HepG2 (cell line): ENCODE data around the gene ESPNL. TPM values are rescaled to one million over a fixed set of nuclear protein-coding genes. Genes with fewer than 3 reads are reported as not detected.

Experiments
- AHR ChIP-seq: IDR thresholded peaks from 2 replicates; pipeline ENCODE4 v1.6.1; 2018; ENCODE audit warnings: missing genetic modification reagents, missing compliant biosample characterization
- CREM ChIP-seq, 2 experiments: sonication (generic) in 1 of 2; formaldehyde crosslinking in 1 of 2; IDR thresholded peaks; 2 replicates each; pipeline versions ENCODE4 v1.4.0 to v1.6.1; 2016 to 2020; ENCODE audit warnings: antibody characterized with exemption in 1 of 2, mild to moderate bottlenecking in 1 of 2, missing genetic modification reagents in 1 of 2
- EHMT2 ChIP-seq: fragments of 200-600 bp; sonication (generic); IDR thresholded peaks from 2 replicates; pipeline ENCODE4 v1.7.0; 2017; ENCODE audit warnings: antibody characterized with exemption, low read depth, low read length, borderline replicate concordance
- FOXA3 ChIP-seq: IDR thresholded peaks from 2 replicates; pipeline ENCODE4 v1.6.1; 2016; ENCODE audit warnings: missing genetic modification reagents, missing compliant biosample characterization
- HNRNPH1 ChIP-seq: fragments of 200-400 bp; formaldehyde crosslinking; optimal IDR thresholded peaks from 2 replicates; pipeline ENCODE3; 2017; ENCODE audit warnings: mild to moderate bottlenecking, low read depth, low read length
- KAT7 ChIP-seq: IDR thresholded peaks from 2 replicates; pipeline ENCODE4 v1.6.1; 2018; ENCODE audit warnings: borderline replicate concordance, missing compliant biosample characterization
- MIXL1 ChIP-seq: IDR thresholded peaks from 2 replicates; pipeline ENCODE4 v1.6.1; 2016
- NFE2L2 ChIP-seq: fragments of 150-350 bp; IDR thresholded peaks from 2 replicates; pipeline ENCODE4 v1.6.1; 2014; ENCODE audit warnings: low read length
- SAFB2 ChIP-seq: sonication (generic); formaldehyde crosslinking; IDR thresholded peaks from 2 replicates; pipeline ENCODE4 v1.5.1; 2020; ENCODE audit warnings: missing genetic modification reagents, low read depth, mild to moderate bottlenecking, borderline replicate concordance
- SNAPC4 ChIP-seq: sonication (generic); formaldehyde crosslinking; IDR thresholded peaks from 2 replicates; pipeline ENCODE4 v1.4.0; 2020; ENCODE audit warnings: mild to moderate bottlenecking, missing genetic modification reagents
- SRF ChIP-seq: IDR thresholded peaks from 2 replicates; pipeline ENCODE4 v1.6.1; 2011; ENCODE audit warnings: mild to moderate bottlenecking, low read depth, low read length, moderate library complexity
- TAF1 ChIP-seq: sonication (generic); formaldehyde crosslinking; IDR thresholded peaks from 2 replicates; pipeline ENCODE4 v1.4.0; 2020; ENCODE audit warnings: missing genetic modification reagents
- THAP7 ChIP-seq: sonication (generic); formaldehyde crosslinking; IDR thresholded peaks from 2 replicates; pipeline ENCODE4 v1.8.1; 2023; ENCODE audit warnings: mild to moderate bottlenecking, missing genetic modification reagents
- TP53 ChIP-seq: sonication (generic); formaldehyde crosslinking; conservative IDR thresholded peaks from 2 replicates; pipeline ENCODE4 v1.4.0; 2020; ENCODE audit warnings: missing genetic modification reagents
- TRAFD1 ChIP-seq: sonication (generic); formaldehyde crosslinking; IDR thresholded peaks from 2 replicates; pipeline ENCODE4 v1.5.1; 2020; ENCODE audit warnings: missing genetic modification reagents, mild to moderate bottlenecking, borderline replicate concordance
- ZFP37 ChIP-seq: sonication (generic); formaldehyde crosslinking; IDR thresholded peaks from 2 replicates; pipeline ENCODE4 v1.4.0; 2020; ENCODE audit warnings: missing genetic modification reagents, borderline replicate concordance
- ZMYM4 ChIP-seq: sonication (generic); formaldehyde crosslinking; IDR thresholded peaks from 2 replicates; pipeline ENCODE4 v1.8.1; 2023; ENCODE audit warnings: mild to moderate bottlenecking, missing genetic modification reagents
- ZNF326 ChIP-seq: sonication (generic); formaldehyde crosslinking; IDR thresholded peaks from 2 replicates; pipeline ENCODE4 v1.4.0; 2020; ENCODE audit warnings: missing genetic modification reagents, borderline replicate concordance
- ZNF572 ChIP-seq: sonication (generic); formaldehyde crosslinking; IDR thresholded peaks from 2 replicates; pipeline ENCODE4 v1.5.1; 2020; ENCODE audit warnings: mild to moderate bottlenecking, missing genetic modification reagents
- ZNF660 ChIP-seq: sonication (generic); formaldehyde crosslinking; IDR thresholded peaks from 2 replicates; pipeline ENCODE4 v1.5.1; 2020; ENCODE audit warnings: mild to moderate bottlenecking, low read depth, missing genetic modification reagents, borderline replicate concordance
- ZNF773 ChIP-seq: sonication (generic); formaldehyde crosslinking; IDR thresholded peaks from 2 replicates; pipeline ENCODE4 v1.4.0; 2020; ENCODE audit warnings: missing genetic modification reagents, borderline replicate concordance
- ZNF776 ChIP-seq: sonication (generic); formaldehyde crosslinking; IDR thresholded peaks from 2 replicates; pipeline ENCODE4 v1.4.0; 2020; ENCODE audit warnings: mild to moderate bottlenecking, missing genetic modification reagents
- ZNF792 ChIP-seq: IDR thresholded peaks from 2 replicates; pipeline ENCODE4 v1.6.1; 2016
- ZSCAN25 ChIP-seq: sonication (generic); formaldehyde crosslinking; IDR thresholded peaks from 2 replicates; pipeline ENCODE4 v1.8.0; 2022; ENCODE audit warnings: mild to moderate bottlenecking, missing genetic modification reagents
- polyA plus RNA-seq, 8 experiments: library from polyadenylated mRNA; depleted of rRNA in 3 of 8; stranded (reverse) in 7 of 8; unstranded in 1 of 8; fragments of >200 nt; fragmentation: Illumina TruSeq in 4 of 8; extraction: Trizol in 4 of 8; gene quantifications; 2 replicates each; pipeline versions ENCODE4 v1.2.1 to v1.2.3, GENCODE V29; 2011 to 2016; ENCODE audit warnings: low read depth in 4 of 8, missing spikeins in 1 of 8, mixed read lengths in 1 of 8; ENCODE audit not compliant: insufficient read depth in 1 of 8
- total RNA-seq, 5 experiments: library from RNA; depleted of rRNA; stranded (reverse); fragments of >200 nt; fragmentation: Illumina TruSeq; extraction: Trizol; gene quantifications; 2 replicates each; pipeline ENCODE4 v1.2.3, GENCODE V29; 2016; ENCODE audit warnings: low read depth in 1 of 5

ESPNL gene
- total and polyA plus RNA-seq, 2 of the 13 experiments (the other 11 are each of a cell fraction or from before 2014, with no cell fraction given), result 0.45 to 0.80 TPM

- TF ChIP-seq SRF (peak; percentile 78), ZNF773 (CRISPR knock-in tag) (no peak), HNRNPH1 (no peak), MIXL1 (CRISPR knock-in tag) (peak; percentile 94), SNAPC4 (peak; percentile 79; the same call in 1 of the 2 replicates), AHR (CRISPR knock-in tag) (no peak), ZSCAN25 (no peak), ZNF792 (CRISPR knock-in tag) (peak; percentile 97), ZFP37 (CRISPR knock-in tag) (no peak), THAP7 (no peak), SAFB2 (CRISPR knock-in tag) (no peak; the same call in 1 of the 2 replicates), TP53 (CRISPR knock-in tag) (no peak), TAF1 (no peak), ZNF572 (CRISPR knock-in tag) (no peak), CREM (IDR thresholded peaks at IDR 0.05) (peak; percentile 77), CREM (CRISPR knock-in tag; IDR thresholded peaks at IDR 0.05) (no peak), KAT7 (CRISPR knock-in tag) (no peak), EHMT2 (peak; percentile 48; the same call in 1 of the 2 replicates), FOXA3 (peak; percentile 100), ZNF776 (CRISPR knock-in tag) (no peak), TRAFD1 (CRISPR knock-in tag) (no peak), ZNF326 (CRISPR knock-in tag) (no peak), ZMYM4 (CRISPR knock-in tag) (peak; percentile 63; the same call in 1 of the 2 replicates), ZNF660 (no peak), NFE2L2 (no peak)
These were observed 20.2 kb upstream of the ESPNL start (continued) for GRCh38 chr2:238079874-238080327.
